Keratinocyte (primary cell): ENCODE data around the gene HBD. TPM values are rescaled to one million over a fixed set of nuclear protein-coding genes. Genes with fewer than 3 reads are reported as not detected.

Source experiments
- DNase-seq: peaks from one replicate; pipeline ENCODE4 v3.0.0-alpha.2; 2011; ENCODE audit warnings: low read depth, missing footprints, low spot score
- FAIRE-seq: peaks from 2 replicates; lab custom pipeline; 2011; peaks lifted over from hg19 to GRCh38; lab: Jason Lieb, UNC
- H2AFZ ChIP-seq: 2 replicates; pipeline ENCODE4 v1.6.0; 2012; ENCODE audit warnings: low read length, control low read depth, inconsistent platforms; ENCODE audit not compliant: control insufficient read depth
- H3K27ac ChIP-seq: 2 replicates; pipeline ENCODE4 v1.5.1; 2011; ENCODE audit warnings: low read length; ENCODE audit not compliant: control insufficient read depth, insufficient read depth
- H3K27me3 ChIP-seq: 3 replicates; pipeline ENCODE4 v1.6.0; 2011; ENCODE audit warnings: low read length; ENCODE audit not compliant: control insufficient read depth, insufficient read depth; ENCODE audit errors: extremely low read depth
- H3K36me3 ChIP-seq, 2 experiments: 2 replicates in 1 of 2; 3 replicates in 1 of 2; pipeline ENCODE4 v1.5.1; 2011; ENCODE audit warnings: low read length in 2 of 2, mild to moderate bottlenecking in 1 of 2; ENCODE audit not compliant: control insufficient read depth in 2 of 2, insufficient read depth in 2 of 2; ENCODE audit errors: extremely low read depth in 1 of 2
- H3K4me1 ChIP-seq: 3 replicates; pipeline ENCODE4 v1.5.1; 2011; ENCODE audit warnings: low read length; ENCODE audit not compliant: control insufficient read depth, insufficient read depth; ENCODE audit errors: extremely low read depth
- H3K4me2 ChIP-seq: 3 replicates; pipeline ENCODE4 v1.6.0; 2011; ENCODE audit warnings: low read depth, low read length; ENCODE audit not compliant: control insufficient read depth, insufficient read depth; ENCODE audit errors: extremely low read depth
- H3K4me3 ChIP-seq, 3 experiments: fragments of 200-600 bp in 1 of 3; sonication (generic) in 1 of 3; 2 replicates in 2 of 3; 3 replicates in 1 of 3; pipeline ENCODE4 v1.5.1; 2011 to 2016; ENCODE audit warnings: low read length in 3 of 3, mild to moderate bottlenecking in 3 of 3, control low read depth in 2 of 3, inconsistent platforms in 1 of 3, low read depth in 1 of 3, mixed read lengths in 1 of 3, mixed run types in 1 of 3, moderate library complexity in 1 of 3; ENCODE audit not compliant: control insufficient read depth in 2 of 3, insufficient read depth in 2 of 3; ENCODE audit errors: extremely low read depth in 1 of 3
- H3K79me2 ChIP-seq: 2 replicates; pipeline ENCODE4 v1.6.0; 2012; ENCODE audit warnings: low read length; ENCODE audit not compliant: control insufficient read depth, insufficient read depth
- H3K9ac ChIP-seq: 3 replicates; pipeline ENCODE4 v1.6.0; 2011; ENCODE audit warnings: low read length; ENCODE audit not compliant: control insufficient read depth, insufficient read depth; ENCODE audit errors: extremely low read depth
- H3K9me1 ChIP-seq: 3 replicates; pipeline ENCODE4 v1.6.0; 2011; ENCODE audit warnings: low read length; ENCODE audit not compliant: control insufficient read depth, insufficient read depth; ENCODE audit errors: extremely low read depth
- H3K9me3 ChIP-seq: 2 replicates; pipeline ENCODE4 v1.5.1; 2012; ENCODE audit warnings: low read depth, low read length; ENCODE audit not compliant: control insufficient read depth
- H4K20me1 ChIP-seq: 3 replicates; pipeline ENCODE4 v1.6.0; 2011; ENCODE audit warnings: low read length; ENCODE audit not compliant: control insufficient read depth, insufficient read depth; ENCODE audit errors: extremely low read depth
- CTCF ChIP-seq, 3 experiments: IDR thresholded peaks in 1 of 3; conservative IDR thresholded peaks in 1 of 3; optimal IDR thresholded peaks in 1 of 3; 2 replicates in 2 of 3; 3 replicates in 1 of 3; pipeline versions ENCODE3 to v1.5.1; 2011; ENCODE audit warnings: low read length in 3 of 3, mild to moderate bottlenecking in 3 of 3, moderate library complexity in 2 of 3, control low read depth in 1 of 3, inconsistent platforms in 1 of 3; ENCODE audit not compliant: insufficient read depth in 2 of 3; ENCODE audit errors: extremely low read depth in 1 of 3
- EZH2 ChIP-seq: IDR thresholded peaks from one replicate; pipeline ENCODE4 v1.6.1; 2012; ENCODE audit warnings: inconsistent platforms, mild to moderate bottlenecking, low read length, moderate library complexity
- dilution Hi-C: fragments of 300-500 bp; cut with MboI; formaldehyde crosslinking; loops from one replicate; pipeline ENCODE4 v1.7.0; 2020; ENCODE audit warnings: low sequenced_read_pairs; ENCODE audit not compliant: extremely low pct_ligation_motif_present
- polyA plus RNA-seq, 5 experiments: library from polyadenylated mRNA; depleted of rRNA in 3 of 5; stranded (reverse) in 3 of 5; stranded (forward) in 1 of 5; unstranded in 1 of 5; fragments of >200 nt; gene quantifications; 1 replicate in 1 of 5; 2 replicates in 3 of 5; 3 replicates in 1 of 5; pipeline versions ENCODE4 v1.2.1 to v1.2.3, GENCODE V29; 2011 to 2012; ENCODE audit warnings: missing spikeins in 2 of 5, low read depth in 1 of 5, low replicate concordance in 1 of 5

Gene HBD
- polyA plus RNA-seq, 1 donor (not counting 4 experiments of a cell fraction or from before 2014, with no cell fraction given), result not detected

GRCh38 chr11:5238486-5238885 is 4.2 kb upstream of the HBD start:
- no peak overlapping the region for H3K9ac ChIP-seq
- no peaks in the 10 kb centered on the region for H3K79me2 ChIP-seq
- no peaks in the 10 kb centered on the region for H3K36me3 ChIP-seq
- H3K27ac ChIP-seq, result no peak overlapping the region
- dilution Hi-C loops, result no loop called here
- no peak overlapping the region for H2AFZ ChIP-seq
- H3K4me1 ChIP-seq, result no peaks in the 10 kb centered on the region
- H3K4me2 ChIP-seq, result no peak overlapping the region
- no peak overlapping the region for H3K4me3 ChIP-seq
- no peaks in the 10 kb centered on the region for H3K9me3 ChIP-seq
- no peaks in the 10 kb centered on the region for H3K9me1 ChIP-seq
- no peak for DNase-seq
- FAIRE-seq, result no peak
- TF ChIP-seq EZH2 (no peak), CTCF (optimal IDR thresholded peaks at IDR 0.05 in 1 of 3, IDR thresholded peaks at IDR 0.05 in 1 of 3, conservative IDR thresholded peaks at IDR 0.05 in 1 of 3; ENCODE audit: extremely low read depth in 1 of 3, insufficient read depth in 2 of 3, low read length in 3 of 3) (no peak)
- no peaks in the 10 kb centered on the region for H4K20me1 ChIP-seq
- H3K27me3 ChIP-seq, result no peaks in the 10 kb centered on the region

- H3K4me2 ChIP-seq, result no peak overlapping the region
- no peaks in the 10 kb centered on the region for H3K27me3 ChIP-seq
- H3K4me3 ChIP-seq, result no peak overlapping the region
- H3K9ac ChIP-seq, result no peak overlapping the region
- H4K20me1 ChIP-seq, result no peaks in the 10 kb centered on the region
- TF ChIP-seq CTCF (optimal IDR thresholded peaks at IDR 0.05 in 1 of 3, IDR thresholded peaks at IDR 0.05 in 1 of 3, conservative IDR thresholded peaks at IDR 0.05 in 1 of 3; ENCODE audit: extremely low read depth in 1 of 3, insufficient read depth in 2 of 3, low read length in 3 of 3), result no peak
- no peak for TF ChIP-seq EZH2
- H3K4me1 ChIP-seq, result no peaks in the 10 kb centered on the region
- no peak for DNase-seq
- no peak overlapping the region for H3K27ac ChIP-seq
- no peak overlapping the region for H2AFZ ChIP-seq
- no peaks in the 10 kb centered on the region for H3K9me1 ChIP-seq
- no peaks in the 10 kb centered on the region for H3K9me3 ChIP-seq
- no peak for FAIRE-seq
- dilution Hi-C loops, result no loop called here
- H3K36me3 ChIP-seq, result no peaks in the 10 kb centered on the region
- no peaks in the 10 kb centered on the region for H3K79me2 ChIP-seq
These were observed 3.1 kb upstream of the HBD start for GRCh38 chr11:5237420-5237819.
